Mesenchymal stem cell (in vitro differentiated cells and primary cell): ENCODE data around the gene DCTD.

Experiments used
- DNase-seq: peaks from one replicate; pipeline ENCODE4 v3.0.0-alpha.2; 2013
- H2AFZ ChIP-seq: one replicate; pipeline ENCODE4 v1.6.1; 2013; ENCODE audit warnings: low read depth, mild to moderate bottlenecking, control low read depth, inconsistent platforms, low read length, moderate library complexity
- H2AK5ac ChIP-seq: 2 replicates; pipeline ENCODE4 v1.6.1; 2013; ENCODE audit warnings: low read length, moderate library complexity, mild to moderate bottlenecking, inconsistent platforms; ENCODE audit not compliant: severe bottlenecking
- H2BK120ac ChIP-seq: one replicate; pipeline ENCODE4 v1.6.1; 2013; ENCODE audit warnings: low read depth, mild to moderate bottlenecking, inconsistent platforms, low read length, moderate library complexity
- H2BK12ac ChIP-seq, 2 experiments: one replicate each; pipeline ENCODE4 v1.6.1; 2013; ENCODE audit warnings: inconsistent platforms in 2 of 2, low read length in 2 of 2, mild to moderate bottlenecking in 2 of 2, moderate library complexity in 2 of 2, control low read depth in 1 of 2
- H2BK15ac ChIP-seq: one replicate; pipeline ENCODE4 v1.6.1; 2013; ENCODE audit warnings: mild to moderate bottlenecking, low read depth, inconsistent platforms; ENCODE audit not compliant: poor library complexity, severe bottlenecking
- H2BK5ac ChIP-seq: 2 replicates; pipeline ENCODE4 v1.6.1; 2013; ENCODE audit warnings: low read depth, mild to moderate bottlenecking, low read length, control low read depth, inconsistent platforms; ENCODE audit not compliant: poor library complexity, severe bottlenecking
- H3K14ac ChIP-seq, 2 experiments: one replicate each; pipeline ENCODE4 v1.6.1; 2013; ENCODE audit warnings: inconsistent platforms in 2 of 2, low read length in 2 of 2, control low read depth in 1 of 2, mild to moderate bottlenecking in 1 of 2, moderate library complexity in 1 of 2
- H3K18ac ChIP-seq, 2 experiments: one replicate each; pipeline ENCODE4 v1.6.1; 2013; ENCODE audit warnings: inconsistent platforms in 2 of 2, low read length in 2 of 2, control low read depth in 1 of 2, low read depth in 1 of 2, mild to moderate bottlenecking in 1 of 2
- H3K23ac ChIP-seq, 2 experiments: one replicate each; pipeline ENCODE4 v1.6.1; 2013; ENCODE audit warnings: inconsistent platforms in 2 of 2, low read length in 2 of 2, mild to moderate bottlenecking in 2 of 2, moderate library complexity in 2 of 2, control low read depth in 1 of 2
- H3K27ac ChIP-seq: 2 replicates; pipeline ENCODE4 v1.5.1; 2013; ENCODE audit warnings: mild to moderate bottlenecking, moderate library complexity, low read length, control low read depth, inconsistent platforms; ENCODE audit not compliant: poor library complexity, severe bottlenecking
- H3K27me3 ChIP-seq, 2 experiments: 2 replicates each; pipeline versions ENCODE4 v1.6.1 to v1.7.0; 2013; ENCODE audit warnings: low read length in 2 of 2, mild to moderate bottlenecking in 2 of 2, moderate library complexity in 2 of 2, control low read depth in 1 of 2, inconsistent platforms in 1 of 2; ENCODE audit not compliant: control insufficient read depth in 1 of 2, insufficient read depth in 1 of 2
- H3K36me3 ChIP-seq, 2 experiments: 2 replicates each; pipeline versions ENCODE4 v1.6.1 to v1.7.0; 2013; ENCODE audit warnings: low read length in 2 of 2, control low read depth in 1 of 2, inconsistent platforms in 1 of 2, low read depth in 1 of 2, mild to moderate bottlenecking in 1 of 2; ENCODE audit not compliant: insufficient read depth in 2 of 2, control insufficient read depth in 1 of 2
- H3K4ac ChIP-seq, 2 experiments: one replicate each; pipeline ENCODE4 v1.6.1; 2013; ENCODE audit warnings: inconsistent platforms in 2 of 2, low read length in 2 of 2, mild to moderate bottlenecking in 2 of 2, moderate library complexity in 2 of 2, control low read depth in 1 of 2, low read depth in 1 of 2
- H3K4me1 ChIP-seq: 2 replicates; pipeline ENCODE4 v1.6.1; 2013; ENCODE audit warnings: low read depth, low read length, control low read depth; ENCODE audit not compliant: control insufficient read depth, insufficient read depth
- H3K4me2 ChIP-seq: 2 replicates; pipeline ENCODE4 v1.6.1; 2013; ENCODE audit warnings: low read length, mild to moderate bottlenecking, inconsistent platforms; ENCODE audit not compliant: poor library complexity, severe bottlenecking
- H3K4me3 ChIP-seq, 2 experiments: 2 replicates each; pipeline versions ENCODE4 v1.5.1 to v1.7.0; 2013; ENCODE audit warnings: low read length in 2 of 2, mild to moderate bottlenecking in 2 of 2, control low read depth in 1 of 2, low read depth in 1 of 2; ENCODE audit not compliant: insufficient read depth in 1 of 2
- H3K79me1 ChIP-seq: replicated peaks from 2 replicates; pipeline ENCODE4 v1.6.1; 2013; ENCODE audit warnings: mild to moderate bottlenecking, control low read depth, low read length, inconsistent platforms; ENCODE audit not compliant: poor library complexity, severe bottlenecking
- H3K9ac ChIP-seq: 2 replicates; pipeline ENCODE4 v1.7.0; 2013; ENCODE audit warnings: mild to moderate bottlenecking, low read length, moderate library complexity
- H3K9me3 ChIP-seq: 2 replicates; pipeline ENCODE4 v1.7.0; 2013; ENCODE audit warnings: mild to moderate bottlenecking, low read length; ENCODE audit not compliant: control insufficient read depth
- H4K8ac ChIP-seq: one replicate; pipeline ENCODE4 v1.6.1; 2013; ENCODE audit warnings: inconsistent platforms, mild to moderate bottlenecking, low read length, moderate library complexity
- H4K91ac ChIP-seq: one replicate; pipeline ENCODE4 v1.6.1; 2013; ENCODE audit warnings: mild to moderate bottlenecking, low read length, inconsistent platforms
- WGBS: methylation state at CpG from one replicate; pipeline ENCODE4 v1.1.7; 2013; ENCODE audit warnings: mixed read lengths; 5-methylcytosine and 5-hydroxymethylcytosine counted together

The DCTD gene

DNA sequence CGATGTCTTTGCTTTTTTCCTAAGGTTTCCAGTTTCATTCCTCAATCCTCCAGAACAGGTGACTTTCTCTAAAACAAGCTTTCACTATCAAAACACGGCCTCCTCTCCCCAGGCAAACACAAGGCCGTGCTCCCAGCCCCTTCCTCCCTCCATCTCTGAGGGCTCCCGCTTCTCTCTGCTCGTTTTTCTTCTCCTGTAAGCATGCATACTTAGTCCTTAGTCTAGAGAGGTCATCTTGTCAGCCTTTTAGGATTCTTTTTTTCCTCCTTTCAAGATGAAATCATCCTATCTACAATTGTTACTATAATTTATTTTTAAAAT is 18.7 kb downstream of the DCTD start:
- no peak overlapping the region for H2BK12ac ChIP-seq
- no peak overlapping the region for H3K4ac ChIP-seq
- no peak overlapping the region for H4K8ac ChIP-seq

GRCh38 chr4:182897601-182898478 is 19.3 kb downstream of the DCTD start:
- no peak overlapping the region for H3K18ac ChIP-seq
- no peak for DNase-seq
- no peak overlapping the region for H2BK15ac ChIP-seq
- H3K27ac ChIP-seq = no peak overlapping the region
- no peak overlapping the region for H2BK120ac ChIP-seq
- H2AFZ ChIP-seq = no peak overlapping the region
- no peak overlapping the region for H3K9ac ChIP-seq
- peaks cover 5% of the 10 kb centered on the region for H3K4me1 ChIP-seq
- H3K9me3 ChIP-seq = no peaks in the 10 kb centered on the region
- H3K27me3 ChIP-seq = no peaks in the 10 kb centered on the region
- no peak overlapping the region for H4K91ac ChIP-seq
- H4K8ac ChIP-seq = no peak overlapping the region
- H3K36me3 ChIP-seq = peaks cover 52 to 93% of the 10 kb centered on the region in 2 experiments
- H2AK5ac ChIP-seq = no peak overlapping the region
- H3K23ac ChIP-seq = peak overlapping the region in 1 of 2 experiments; percentile 67
- no peak overlapping the region for H3K4ac ChIP-seq
- no peak overlapping the region for H2BK12ac ChIP-seq
- 98% methylated on average over 18 of the region's 20 CpGs for WGBS
- no peak overlapping the region for H2BK5ac ChIP-seq
- H3K79me1 ChIP-seq = peaks cover 44% of the 10 kb centered on the region
- no peak overlapping the region for H3K14ac ChIP-seq
- H3K4me3 ChIP-seq = no peak overlapping the region
- no peak overlapping the region for H3K4me2 ChIP-seq

More for the DNA sequence above, 18.7 kb downstream of the DCTD start:
- peaks cover 53 to 93% of the 10 kb centered on the region in 2 experiments for H3K36me3 ChIP-seq
- no peak overlapping the region for H3K4me2 ChIP-seq
- 96% methylated on average over 4 of the region's 5 CpGs for WGBS
- H3K18ac ChIP-seq = no peak overlapping the region
- no peak overlapping the region for H3K27ac ChIP-seq
- H2AFZ ChIP-seq = no peak overlapping the region
- no peak overlapping the region for H2BK15ac ChIP-seq
- H3K9me3 ChIP-seq = no peaks in the 10 kb centered on the region
- H3K14ac ChIP-seq = no peak overlapping the region
- no peak overlapping the region for H2AK5ac ChIP-seq
- no peak overlapping the region for H4K91ac ChIP-seq
- peaks cover 48% of the 10 kb centered on the region for H3K79me1 ChIP-seq
- no peak overlapping the region for H3K9ac ChIP-seq
- H2BK5ac ChIP-seq = no peak overlapping the region
- no peaks in the 10 kb centered on the region for H3K27me3 ChIP-seq
- H3K4me3 ChIP-seq = no peak overlapping the region
- H3K4me1 ChIP-seq = peaks cover 5% of the 10 kb centered on the region
- H3K23ac ChIP-seq = no peak overlapping the region
- H2BK120ac ChIP-seq = no peak overlapping the region
- no peak for DNase-seq

DNA sequence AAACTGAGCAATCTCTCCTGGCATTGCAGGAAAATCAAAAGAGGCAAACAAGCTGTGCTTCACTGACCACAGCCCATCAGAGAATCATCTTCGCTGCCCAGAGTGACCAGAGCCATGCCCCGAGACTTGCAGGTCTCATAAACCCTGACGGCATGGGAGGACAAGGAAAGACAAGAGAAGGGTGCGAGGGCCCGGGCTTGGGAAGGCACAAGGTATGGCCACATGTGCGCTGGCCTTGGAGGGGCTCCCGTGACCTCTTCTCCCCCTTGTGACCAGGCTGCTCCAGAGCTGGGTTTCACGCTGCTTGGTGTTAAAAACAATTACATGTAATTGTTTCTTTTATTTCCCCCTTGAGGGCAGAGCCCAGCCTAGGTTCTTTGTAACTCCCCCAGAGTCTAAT is 20.8 kb downstream of the DCTD start:
- H3K27ac ChIP-seq = no peak overlapping the region
- H4K8ac ChIP-seq = no peak overlapping the region
- no peak overlapping the region for H3K4me2 ChIP-seq
- no peaks in the 10 kb centered on the region for H3K9me3 ChIP-seq
- H2BK5ac ChIP-seq = no peak overlapping the region
- peaks cover 46 to 93% of the 10 kb centered on the region in 2 experiments for H3K36me3 ChIP-seq
- H3K18ac ChIP-seq = no peak overlapping the region
- H3K79me1 ChIP-seq = peaks cover 34% of the 10 kb centered on the region
- WGBS = 97% methylated on average over 8 of the region's 8 CpGs
- H2BK120ac ChIP-seq = no peak overlapping the region
- no peak overlapping the region for H3K4ac ChIP-seq
- H3K14ac ChIP-seq = no peak overlapping the region
- no peak overlapping the region for H2AK5ac ChIP-seq
- H3K9ac ChIP-seq = no peak overlapping the region
- no peak overlapping the region for H3K4me3 ChIP-seq
- H2BK12ac ChIP-seq = no peak overlapping the region
- peaks cover 5% of the 10 kb centered on the region for H3K4me1 ChIP-seq
- no peaks in the 10 kb centered on the region for H3K27me3 ChIP-seq
- no peak for DNase-seq
- no peak overlapping the region for H4K91ac ChIP-seq
- H2BK15ac ChIP-seq = no peak overlapping the region
- H3K23ac ChIP-seq = no peak overlapping the region
- H2AFZ ChIP-seq = no peak overlapping the region

DNA sequence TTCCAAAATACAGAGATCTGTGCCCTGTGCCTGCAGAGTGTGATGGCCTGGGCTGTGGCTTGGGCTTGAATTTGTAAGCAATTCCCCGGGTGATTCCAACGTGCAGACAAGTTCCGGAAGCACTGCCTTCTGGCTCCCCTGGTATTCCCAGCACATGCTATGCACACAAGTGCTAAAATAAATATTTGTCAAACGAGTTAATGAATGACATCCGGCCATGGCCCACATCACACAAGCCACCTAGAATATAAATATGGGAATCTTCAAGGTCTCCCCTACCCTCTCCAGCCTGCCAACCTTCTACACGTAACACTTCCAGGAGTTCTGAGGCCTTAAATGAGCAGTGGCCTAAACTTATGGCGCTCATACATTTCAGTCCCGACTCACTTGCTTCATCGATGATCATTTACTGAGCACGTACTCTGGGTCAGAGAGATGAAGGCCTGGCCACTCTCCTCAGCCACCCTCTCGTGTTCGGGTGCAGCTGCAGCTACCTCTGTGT is 21.3 kb downstream of the DCTD start:
- Histone ChIP-seq H3K9ac (no peak overlapping the region), H2BK12ac (no peak overlapping the region), H3K4me1 (peaks cover 5% of the 10 kb centered on the region), H3K23ac (no peak overlapping the region), H3K27ac (no peak overlapping the region), H2AK5ac (no peak overlapping the region), H2BK15ac (no peak overlapping the region), H3K18ac (no peak overlapping the region), H3K36me3 (peaks cover 46 to 93% of the 10 kb centered on the region in 2 experiments), H4K8ac (no peak overlapping the region), H3K27me3 (no peaks in the 10 kb centered on the region), H3K9me3 (no peaks in the 10 kb centered on the region), H3K4me3 (no peak overlapping the region), H2BK5ac (no peak overlapping the region), H2BK120ac (no peak overlapping the region), H3K14ac (no peak overlapping the region), H3K79me1 (peaks cover 34% of the 10 kb centered on the region), H3K4me2 (no peak overlapping the region), H3K4ac (no peak overlapping the region), H4K91ac (no peak overlapping the region), H2AFZ (no peak overlapping the region)
- 93% methylated on average over 12 of the region's 12 CpGs for WGBS
- no peak for DNase-seq
